ENCODE measurements around the gene ADAMTS20.

GRCh38 chr12:43352001-43352400 is 200.0 kb downstream of the ADAMTS20 start:
- TF ChIP-seq POLR2AphosphoS5 (IDR thresholded peaks at IDR 0.05): no peak
- no peak for TF ChIP-seq CTCF (IDR thresholded peaks at IDR 0.05)

Measured in breast epithelium (tissue), 3 donors.